ENCODE data around the gene RFC5. TPM values are rescaled to one million over a fixed set of nuclear protein-coding genes. Genes with fewer than 3 reads are reported as not detected.
A peak's percentile ranks its signal among the peaks of the same experiment; 100 is the strongest.

RFC5 gene
- total and polyA plus RNA-seq, 10 of the 15 experiments (the other 5 are each of a cell fraction or from before 2014, with no cell fraction given) = 30.9 to 73.3 (median 53.5) TPM

DNA sequence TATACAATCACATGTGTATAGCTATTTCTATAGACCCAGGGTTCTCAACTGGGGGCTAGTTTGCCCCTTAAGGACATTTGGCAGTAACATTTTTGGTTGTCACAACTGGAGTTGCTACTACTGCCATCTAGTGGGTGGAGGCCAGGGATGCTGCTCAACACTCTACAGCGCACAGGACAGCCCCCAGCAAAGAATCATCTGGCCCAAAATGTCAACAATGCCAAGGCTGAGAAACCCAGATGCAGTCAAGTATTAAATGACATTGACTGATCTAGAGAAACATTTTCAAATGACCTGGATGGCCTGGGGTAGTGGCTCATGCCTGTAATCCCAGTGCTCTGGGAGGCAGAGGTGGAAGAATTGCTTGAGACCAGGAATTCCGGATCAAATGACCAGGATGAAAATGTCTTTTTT lies 38.6 kb downstream of the RFC5 start:
- FAIRE-seq (peak; percentile 79), ATAC-seq (peak; percentile 93), DNase-seq (ENCODE audit: low read depth, low spot score) (no peak)
- Histone ChIP-seq H3K27ac (ENCODE audit: control insufficient read depth, insufficient read depth) (no peak overlapping the region), H3K4me1 (ENCODE audit: control insufficient read depth, insufficient read depth, low read length) (no peaks in the 10 kb centered on the region), H2AFZ (ENCODE audit: control insufficient read depth, low read depth, low read length) (no peak overlapping the region), H3K27me3 (replicated peaks in 1 of 2; ENCODE audit: control insufficient read depth in 2 of 2, insufficient read depth in 2 of 2, low read length in 1 of 2) (no peaks in the 10 kb centered on the region), H3K4me2 (ENCODE audit: control insufficient read depth, insufficient read depth) (no peak overlapping the region), H3K36me3 (ENCODE audit: control insufficient read depth in 2 of 2, insufficient read depth in 2 of 2, low read length in 1 of 2) (peaks cover 0 to 5% of the 10 kb centered on the region in 2 experiments; a peak in 2 of 4 replicates), H3K9me3 (replicated peaks; ENCODE audit: control insufficient read depth, insufficient read depth, low read length) (no peaks in the 10 kb centered on the region; the same call in 2 of the 3 replicates), H3K4me3 (no peak overlapping the region), H3K9ac (ENCODE audit: control insufficient read depth, insufficient read depth, low read length) (no peak overlapping the region), H3K79me2 (ENCODE audit: control insufficient read depth, insufficient read depth, low read length) (peaks cover 14% of the 10 kb centered on the region), H4K20me1 (ENCODE audit: control insufficient read depth, insufficient read depth) (no peaks in the 10 kb centered on the region)
- ChIA-PET CTCF (interaction anchor here (0.6 to 6.1 kb wide), 20 partner anchors 9 to 396 kb away, joined by 3 to 72 read pairs (median 4); partner anchors contain the start of gene RFC5), RAD21 (ENCODE audit: unreplicated experiment) (interaction anchor here (0.6 to 4.2 kb wide), 4 partner anchors 11 to 198 kb away, joined by 3 to 44 read pairs (median 5); no protein-coding TSS in a partner anchor), POLR2A (interaction anchor here (0.6 kb wide), 1 partner anchor 109 kb away, joined by 4 read pairs; no protein-coding TSS in a partner anchor), SMC1A (ENCODE audit: uncharacterized antibody, unreplicated experiment) (interaction anchor here (0.6 to 1.9 kb wide), 9 partner anchors 9 to 323 kb away, joined by 3 to 9 read pairs (median 5); no protein-coding TSS in a partner anchor)
- TF ChIP-seq ZBTB33 (IDR thresholded peaks at IDR 0.05) = peak; percentile 90
- no peak for TF ChIP-seq NR2C2 (IDR thresholded peaks at IDR 0.05; ENCODE audit: borderline replicate concordance, control insufficient read depth, insufficient read length, low read depth)
- peak; percentile 62 for TF ChIP-seq YY1 (IDR thresholded peaks at IDR 0.05; ENCODE audit: low read depth, low read length)
- peak; percentile 69 for TF ChIP-seq RAD21 (IDR thresholded peaks at IDR 0.05; ENCODE audit: insufficient read depth, low read depth, low read length)
- TF ChIP-seq TCF3 (IDR thresholded peaks at IDR 0.05; ENCODE audit: borderline replicate concordance, insufficient read depth, low read depth, low read length) = no peak
- peak; percentile 7; the same call in 1 of the 2 replicates for TF ChIP-seq RUNX3 (IDR thresholded peaks at IDR 0.05; ENCODE audit: low read length)
- no peak for TF ChIP-seq MTA3 (IDR thresholded peaks at IDR 0.05; ENCODE audit: borderline replicate concordance, low read length)
- 0 out of 2 replicates have a peak, but pooled peaks have one; percentile 24 for TF ChIP-seq IRF4 (IDR thresholded peaks at IDR 0.05; ENCODE audit: low read depth, low read length)
- TF ChIP-seq, protein P1, sequence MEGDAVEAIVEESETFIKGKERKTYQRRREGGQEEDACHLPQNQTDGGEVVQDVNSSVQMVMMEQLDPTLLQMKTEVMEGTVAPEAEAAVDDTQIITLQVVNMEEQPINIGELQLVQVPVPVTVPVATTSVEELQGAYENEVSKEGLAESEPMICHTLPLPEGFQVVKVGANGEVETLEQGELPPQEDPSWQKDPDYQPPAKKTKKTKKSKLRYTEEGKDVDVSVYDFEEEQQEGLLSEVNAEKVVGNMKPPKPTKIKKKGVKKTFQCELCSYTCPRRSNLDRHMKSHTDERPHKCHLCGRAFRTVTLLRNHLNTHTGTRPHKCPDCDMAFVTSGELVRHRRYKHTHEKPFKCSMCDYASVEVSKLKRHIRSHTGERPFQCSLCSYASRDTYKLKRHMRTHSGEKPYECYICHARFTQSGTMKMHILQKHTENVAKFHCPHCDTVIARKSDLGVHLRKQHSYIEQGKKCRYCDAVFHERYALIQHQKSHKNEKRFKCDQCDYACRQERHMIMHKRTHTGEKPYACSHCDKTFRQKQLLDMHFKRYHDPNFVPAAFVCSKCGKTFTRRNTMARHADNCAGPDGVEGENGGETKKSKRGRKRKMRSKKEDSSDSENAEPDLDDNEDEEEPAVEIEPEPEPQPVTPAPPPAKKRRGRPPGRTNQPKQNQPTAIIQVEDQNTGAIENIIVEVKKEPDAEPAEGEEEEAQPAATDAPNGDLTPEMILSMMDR (IDR thresholded peaks at IDR 0.05 in 2 of 3, conservative IDR thresholded peaks at IDR 0.05 in 1 of 3; ENCODE audit: control insufficient read depth in 2 of 3, extremely low read depth in 1 of 3, insufficient read depth in 1 of 3, low read depth in 3 of 3, low read length in 3 of 3) = peak; percentile 71 to 73 (median 71)
- peak; percentile 69 for TF ChIP-seq SMC3 (IDR thresholded peaks at IDR 0.05; ENCODE audit: borderline replicate concordance, low read length)
- TF ChIP-seq TCF12 (IDR thresholded peaks at IDR 0.05; ENCODE audit: low read depth, low read length) = no peak
- TF ChIP-seq FOXM1 (IDR thresholded peaks at IDR 0.05; ENCODE audit: low read depth, low read length) = peak; percentile 43; the same call in 1 of the 2 replicates
- TF ChIP-seq CBX5 (IDR thresholded peaks at IDR 0.05; ENCODE audit: low read depth) = 0 out of 2 replicates have a peak, but pooled peaks have one; percentile 23
- no peak for TF ChIP-seq ZBTB11 (CRISPR knock-in tag; IDR thresholded peaks at IDR 0.05)
- no TSS peak for BruUV-seq (replicated peaks)
- intact Hi-C loops (cut with micrococcal nuclease; ENCODE audit: unreplicated experiment) = loop anchor here (1.0 to 2.0 kb wide), 3 partner anchors 35 to 180 kb away; partner anchors contain the start of gene RFC5
- 100% methylated on average over 2 of the region's 2 CpGs for WGBS (ENCODE audit: insufficient coverage, insufficient replicate concordance, low lambda C conversion rate, missing lambda C conversion rate)
- in situ Hi-C loops (cut with MboI) = loop anchor here (5.0 kb wide), 1 partner anchor 178 kb away; no protein-coding TSS in a partner anchor

All from GM12878 (cell line).